GM12878 (cell line): ENCODE measurements around the gene GBGT1.
"Not testable (repeated sequence)": the region's sequence is repeated elsewhere in the genome, so short reads cannot be mapped to it uniquely, and the experiment has no call there.

Experiments
- EP300 ChIP-seq, 2 experiments: fragments of 150-350 bp in 1 of 2; IDR thresholded peaks; 2 replicates each; pipeline ENCODE4 v1.6.1; 2011 to 2012; ENCODE audit warnings: low read depth in 2 of 2, low read length in 2 of 2, borderline replicate concordance in 1 of 2, improper control_type of control experiment in 1 of 2, inconsistent platforms in 1 of 2; ENCODE audit not compliant: control insufficient read depth in 1 of 2
- SUPT20H ChIP-seq: IDR thresholded peaks from 2 replicates; pipeline ENCODE4 v1.6.1; 2011; ENCODE audit warnings: low read depth, mild to moderate bottlenecking, low read length, moderate library complexity, borderline replicate concordance; ENCODE audit not compliant: control insufficient read depth
- TBL1XR1 ChIP-seq: IDR thresholded peaks from 2 replicates; pipeline ENCODE4 v1.6.1; 2012; ENCODE audit warnings: low read depth, low read length, improper control_type of control experiment
- ZNF384 ChIP-seq: IDR thresholded peaks from 2 replicates; pipeline ENCODE4 v1.6.1; 2012; ENCODE audit warnings: low read depth, mild to moderate bottlenecking, low read length, improper control_type of control experiment, borderline replicate concordance
- TF ChIP-seq, protein P1 (sequence below): IDR thresholded peaks from 2 replicates; pipeline ENCODE4 v1.6.1; 2012; ENCODE audit warnings: low read depth, low read length, improper control_type of control experiment

DNA sequence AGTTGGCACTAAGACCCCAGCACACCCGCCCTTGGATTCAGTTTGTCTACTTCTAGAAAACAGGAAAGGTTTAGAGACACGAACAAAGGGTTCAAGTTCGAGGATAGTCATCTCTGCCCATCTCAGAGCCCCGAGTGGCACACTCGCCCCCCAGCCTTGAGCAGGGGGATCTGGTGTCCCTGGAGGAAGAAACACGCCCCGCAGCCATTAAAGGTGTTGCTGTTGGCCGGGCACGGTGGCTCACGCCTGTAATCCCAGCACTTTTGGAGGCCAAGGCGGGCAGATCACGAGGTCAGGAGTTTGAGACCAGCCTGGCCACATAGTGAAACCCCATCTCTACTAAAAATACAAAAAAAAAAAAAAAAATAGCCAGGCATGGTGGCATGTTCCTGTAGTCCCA lies 6.0 kb upstream of the GBGT1 start:
- not testable (repeated sequence) for TF ChIP-seq SUPT20H; ZNF384; EP300 (IDR thresholded peaks at IDR 0.05; ENCODE audit: borderline replicate concordance in 1 of 2, control insufficient read depth in 1 of 2, low read depth in 2 of 2, low read length in 2 of 2); TBL1XR1
- TF ChIP-seq, protein P1, sequence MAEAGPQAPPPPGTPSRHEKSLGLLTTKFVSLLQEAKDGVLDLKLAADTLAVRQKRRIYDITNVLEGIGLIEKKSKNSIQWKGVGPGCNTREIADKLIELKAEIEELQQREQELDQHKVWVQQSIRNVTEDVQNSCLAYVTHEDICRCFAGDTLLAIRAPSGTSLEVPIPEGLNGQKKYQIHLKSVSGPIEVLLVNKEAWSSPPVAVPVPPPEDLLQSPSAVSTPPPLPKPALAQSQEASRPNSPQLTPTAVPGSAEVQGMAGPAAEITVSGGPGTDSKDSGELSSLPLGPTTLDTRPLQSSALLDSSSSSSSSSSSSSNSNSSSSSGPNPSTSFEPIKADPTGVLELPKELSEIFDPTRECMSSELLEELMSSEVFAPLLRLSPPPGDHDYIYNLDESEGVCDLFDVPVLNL: not testable (repeated sequence)
